SK-N-SH treated with all-trans-retinoic acid at 6 μM for 48 hours (cell line): Measurements from ENCODE around the gene CARD8.

ENCODE experiments used
- ATAC-seq: fragments of 200-7000 bp; cut with Tn5 transposase; 3 replicates; pipeline ENCODE4 v1.9.1; 2020; ENCODE audit warnings: mild to moderate bottlenecking, moderate library complexity
- ARNTL ChIP-seq: fragments of 450-650 bp; formaldehyde crosslinking; IDR thresholded peaks from 2 replicates; pipeline ENCODE4 v1.5.0; 2020; ENCODE audit warnings: low read depth, mild to moderate bottlenecking, moderate library complexity, borderline replicate concordance
- BACH2 ChIP-seq: fragments of 250-450 bp; sonication (Bioruptor Pico); IDR thresholded peaks from 2 replicates; pipeline ENCODE4 v1.9.0; 2021; ENCODE audit warnings: mild to moderate bottlenecking, borderline replicate concordance
- CSDC2 ChIP-seq: fragments of 250-450 bp; sonication (Bioruptor Pico); IDR thresholded peaks from 2 replicates; pipeline ENCODE4 v1.5.0; 2020; ENCODE audit warnings: mild to moderate bottlenecking, moderate library complexity
- ESRRG ChIP-seq: fragments of 250-450 bp; sonication (Bioruptor Pico); IDR thresholded peaks from 2 replicates; pipeline ENCODE4 v1.6.1; 2021; ENCODE audit warnings: mild to moderate bottlenecking
- GLIS3 ChIP-seq: fragments of 250-450 bp; sonication (Bioruptor Pico); IDR thresholded peaks from 2 replicates; pipeline ENCODE4 v1.5.0; 2020; ENCODE audit warnings: mild to moderate bottlenecking, moderate library complexity
- ISL1 ChIP-seq: fragments of 250-450 bp; sonication (Bioruptor Pico); IDR thresholded peaks from 2 replicates; pipeline ENCODE4 v2.1.2; 2022; ENCODE audit warnings: mild to moderate bottlenecking, moderate library complexity
- PPARA ChIP-seq: fragments of 250-450 bp; sonication (Bioruptor Pico); IDR thresholded peaks from 2 replicates; pipeline ENCODE4 v1.5.0; 2020; ENCODE audit warnings: mild to moderate bottlenecking, borderline replicate concordance
- RARB ChIP-seq: fragments of 250-450 bp; sonication (Bioruptor Pico); IDR thresholded peaks from 2 replicates; pipeline ENCODE4 v1.8.0; 2021; ENCODE audit warnings: mild to moderate bottlenecking, moderate library complexity
- SNAI2 ChIP-seq: fragments of 250-450 bp; sonication (Bioruptor Pico); IDR thresholded peaks from 2 replicates; pipeline ENCODE4 v1.5.0; 2020; ENCODE audit warnings: mild to moderate bottlenecking, moderate library complexity
- TCF4 ChIP-seq: fragments of 250-450 bp; sonication (Bioruptor Pico); IDR thresholded peaks from 2 replicates; pipeline ENCODE4 v1.8.0; 2021; ENCODE audit warnings: mild to moderate bottlenecking, moderate library complexity, borderline replicate concordance
- TOX ChIP-seq: fragments of 250-450 bp; sonication (Bioruptor Pico); IDR thresholded peaks from 2 replicates; pipeline ENCODE4 v1.8.0; 2021; ENCODE audit warnings: mild to moderate bottlenecking, moderate library complexity, borderline replicate concordance
- ZC3H10 ChIP-seq: fragments of 250-450 bp; sonication (Bioruptor Pico); IDR thresholded peaks from 2 replicates; pipeline ENCODE4 v1.5.1; 2021; ENCODE audit warnings: mild to moderate bottlenecking, moderate library complexity
- ZFP3 ChIP-seq: fragments of 250-450 bp; sonication (Bioruptor Pico); IDR thresholded peaks from 2 replicates; pipeline ENCODE4 v1.5.0; 2020; ENCODE audit warnings: mild to moderate bottlenecking, moderate library complexity
- ZFP30 ChIP-seq: fragments of 450-650 bp; formaldehyde crosslinking; IDR thresholded peaks from 2 replicates; pipeline ENCODE4 v1.5.0; 2022; ENCODE audit warnings: mild to moderate bottlenecking, moderate library complexity
- ZNF565 ChIP-seq: fragments of 450-650 bp; formaldehyde crosslinking; conservative IDR thresholded peaks from 2 replicates; pipeline ENCODE4 v1.5.0; 2020; ENCODE audit warnings: low read depth, mild to moderate bottlenecking, moderate library complexity
- ZNF70 ChIP-seq: fragments of 450-650 bp; formaldehyde crosslinking; IDR thresholded peaks from 2 replicates; pipeline ENCODE4 v1.5.0; 2020; ENCODE audit warnings: mild to moderate bottlenecking, moderate library complexity
- ZNF8 ChIP-seq: fragments of 450-650 bp; formaldehyde crosslinking; IDR thresholded peaks from 2 replicates; pipeline ENCODE4 v1.5.0; 2020; ENCODE audit warnings: mild to moderate bottlenecking, moderate library complexity
- TF ChIP-seq, protein P1 (sequence below): fragments of 250-450 bp; sonication (Bioruptor Pico); IDR thresholded peaks from 2 replicates; pipeline ENCODE4 v1.5.0; 2020; ENCODE audit warnings: mild to moderate bottlenecking, moderate library complexity
- TF ChIP-seq, protein P2 (sequence below): fragments of 250-450 bp; sonication (Bioruptor Pico); IDR thresholded peaks from 2 replicates; pipeline ENCODE4 v1.8.0; 2020; ENCODE audit warnings: mild to moderate bottlenecking, moderate library complexity, borderline replicate concordance
- TF ChIP-seq, protein P3 (sequence below): fragments of 250-450 bp; sonication (Bioruptor Pico); IDR thresholded peaks from 2 replicates; pipeline ENCODE4 v1.5.1; 2021; ENCODE audit warnings: mild to moderate bottlenecking, moderate library complexity

The CARD8 gene

DNA sequence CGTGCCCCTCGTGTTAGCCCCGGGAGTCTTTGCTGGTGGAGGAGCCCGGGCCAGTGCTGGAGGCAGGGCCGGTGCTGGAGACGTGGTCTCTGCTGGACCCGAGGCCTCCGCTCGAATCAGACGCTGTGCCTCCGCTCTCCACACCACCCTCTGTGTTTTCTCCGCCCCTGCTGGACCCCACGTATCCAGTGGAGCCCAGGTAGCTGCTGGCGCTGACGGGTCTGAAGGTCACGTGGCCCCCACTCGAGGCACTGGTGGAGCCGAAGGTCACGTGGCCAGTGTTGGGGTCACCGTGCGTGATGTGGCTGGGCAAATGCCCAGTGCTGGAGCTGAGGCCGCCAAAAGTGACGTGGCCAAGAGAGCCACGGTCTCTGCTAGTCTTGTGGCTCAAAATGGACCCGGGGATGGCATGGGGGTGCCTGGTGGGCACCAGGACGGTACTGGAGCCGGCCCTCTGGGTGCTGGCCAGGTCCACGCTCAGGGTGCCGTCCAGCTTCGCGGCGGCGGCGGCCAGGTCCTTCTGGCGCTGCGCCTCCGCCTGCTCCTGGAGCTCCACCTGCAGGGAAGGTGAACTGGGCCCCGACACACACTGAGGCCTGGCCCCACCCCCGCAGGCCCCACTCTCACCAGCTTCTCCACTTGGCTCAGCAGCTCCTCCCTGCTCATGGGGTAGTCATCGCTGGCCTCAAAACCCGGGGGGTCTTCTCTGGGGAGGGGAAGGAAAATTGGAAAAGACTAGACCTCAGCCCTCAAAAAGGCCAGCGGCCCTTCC lies 41.4 kb upstream of the CARD8 start (continued):
- TF ChIP-seq, protein P1, sequence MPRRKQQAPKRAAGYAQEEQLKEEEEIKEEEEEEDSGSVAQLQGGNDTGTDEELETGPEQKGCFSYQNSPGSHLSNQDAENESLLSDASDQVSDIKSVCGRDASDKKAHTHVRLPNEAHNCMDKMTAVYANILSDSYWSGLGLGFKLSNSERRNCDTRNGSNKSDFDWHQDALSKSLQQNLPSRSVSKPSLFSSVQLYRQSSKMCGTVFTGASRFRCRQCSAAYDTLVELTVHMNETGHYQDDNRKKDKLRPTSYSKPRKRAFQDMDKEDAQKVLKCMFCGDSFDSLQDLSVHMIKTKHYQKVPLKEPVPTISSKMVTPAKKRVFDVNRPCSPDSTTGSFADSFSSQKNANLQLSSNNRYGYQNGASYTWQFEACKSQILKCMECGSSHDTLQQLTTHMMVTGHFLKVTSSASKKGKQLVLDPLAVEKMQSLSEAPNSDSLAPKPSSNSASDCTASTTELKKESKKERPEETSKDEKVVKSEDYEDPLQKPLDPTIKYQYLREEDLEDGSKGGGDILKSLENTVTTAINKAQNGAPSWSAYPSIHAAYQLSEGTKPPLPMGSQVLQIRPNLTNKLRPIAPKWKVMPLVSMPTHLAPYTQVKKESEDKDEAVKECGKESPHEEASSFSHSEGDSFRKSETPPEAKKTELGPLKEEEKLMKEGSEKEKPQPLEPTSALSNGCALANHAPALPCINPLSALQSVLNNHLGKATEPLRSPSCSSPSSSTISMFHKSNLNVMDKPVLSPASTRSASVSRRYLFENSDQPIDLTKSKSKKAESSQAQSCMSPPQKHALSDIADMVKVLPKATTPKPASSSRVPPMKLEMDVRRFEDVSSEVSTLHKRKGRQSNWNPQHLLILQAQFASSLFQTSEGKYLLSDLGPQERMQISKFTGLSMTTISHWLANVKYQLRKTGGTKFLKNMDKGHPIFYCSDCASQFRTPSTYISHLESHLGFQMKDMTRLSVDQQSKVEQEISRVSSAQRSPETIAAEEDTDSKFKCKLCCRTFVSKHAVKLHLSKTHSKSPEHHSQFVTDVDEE (CRISPR knock-in tag): no peak

DNA sequence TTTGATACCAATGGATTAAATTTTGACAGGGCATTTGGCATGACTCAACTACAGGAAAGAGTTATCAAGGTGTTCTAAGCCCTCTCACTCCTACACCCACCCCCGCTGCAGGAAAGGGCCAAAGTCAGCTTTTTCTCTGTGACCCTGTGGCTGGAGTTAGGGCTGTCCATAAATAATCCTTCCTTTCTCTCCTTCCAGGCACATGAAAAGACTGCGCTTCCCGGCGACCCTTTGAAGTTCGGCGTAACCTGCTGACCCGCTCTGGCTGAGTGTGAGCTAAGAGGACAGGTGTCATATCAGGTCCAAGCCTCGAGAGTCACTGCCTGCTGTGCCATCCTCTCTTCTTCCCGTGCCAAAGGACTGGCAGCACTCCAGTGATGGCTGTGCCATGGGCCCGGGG lies 39.7 kb upstream of the CARD8 start:
- no peak for ATAC-seq
- TF ChIP-seq ZFP30 (CRISPR knock-in tag) (no peak), ZC3H10 (CRISPR knock-in tag) (no peak), TOX (CRISPR knock-in tag) (no peak), ZNF565 (CRISPR knock-in tag) (no peak), ARNTL (CRISPR knock-in tag) (no peak), GLIS3 (CRISPR knock-in tag) (no peak), ISL1 (no peak), ZNF70 (CRISPR knock-in tag) (no peak), CSDC2 (CRISPR knock-in tag) (no peak), RARB (no peak), BACH2 (CRISPR knock-in tag) (no peak), ESRRG (CRISPR knock-in tag) (no peak)
- TF ChIP-seq, protein P2, sequence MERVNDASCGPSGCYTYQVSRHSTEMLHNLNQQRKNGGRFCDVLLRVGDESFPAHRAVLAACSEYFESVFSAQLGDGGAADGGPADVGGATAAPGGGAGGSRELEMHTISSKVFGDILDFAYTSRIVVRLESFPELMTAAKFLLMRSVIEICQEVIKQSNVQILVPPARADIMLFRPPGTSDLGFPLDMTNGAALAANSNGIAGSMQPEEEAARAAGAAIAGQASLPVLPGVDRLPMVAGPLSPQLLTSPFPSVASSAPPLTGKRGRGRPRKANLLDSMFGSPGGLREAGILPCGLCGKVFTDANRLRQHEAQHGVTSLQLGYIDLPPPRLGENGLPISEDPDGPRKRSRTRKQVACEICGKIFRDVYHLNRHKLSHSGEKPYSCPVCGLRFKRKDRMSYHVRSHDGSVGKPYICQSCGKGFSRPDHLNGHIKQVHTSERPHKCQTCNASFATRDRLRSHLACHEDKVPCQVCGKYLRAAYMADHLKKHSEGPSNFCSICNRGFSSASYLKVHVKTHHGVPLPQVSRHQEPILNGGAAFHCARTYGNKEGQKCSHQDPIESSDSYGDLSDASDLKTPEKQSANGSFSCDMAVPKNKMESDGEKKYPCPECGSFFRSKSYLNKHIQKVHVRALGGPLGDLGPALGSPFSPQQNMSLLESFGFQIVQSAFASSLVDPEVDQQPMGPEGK (CRISPR knock-in tag): no peak
- TF ChIP-seq, protein P3, sequence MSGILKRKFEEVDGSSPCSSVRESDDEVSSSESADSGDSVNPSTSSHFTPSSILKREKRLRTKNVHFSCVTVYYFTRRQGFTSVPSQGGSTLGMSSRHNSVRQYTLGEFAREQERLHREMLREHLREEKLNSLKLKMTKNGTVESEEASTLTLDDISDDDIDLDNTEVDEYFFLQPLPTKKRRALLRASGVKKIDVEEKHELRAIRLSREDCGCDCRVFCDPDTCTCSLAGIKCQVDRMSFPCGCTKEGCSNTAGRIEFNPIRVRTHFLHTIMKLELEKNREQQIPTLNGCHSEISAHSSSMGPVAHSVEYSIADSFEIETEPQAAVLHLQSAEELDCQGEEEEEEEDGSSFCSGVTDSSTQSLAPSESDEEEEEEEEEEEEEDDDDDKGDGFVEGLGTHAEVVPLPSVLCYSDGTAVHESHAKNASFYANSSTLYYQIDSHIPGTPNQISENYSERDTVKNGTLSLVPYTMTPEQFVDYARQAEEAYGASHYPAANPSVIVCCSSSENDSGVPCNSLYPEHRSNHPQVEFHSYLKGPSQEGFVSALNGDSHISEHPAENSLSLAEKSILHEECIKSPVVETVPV (CRISPR knock-in tag): no peak
- TF ChIP-seq, protein P1 (CRISPR knock-in tag): no peak

DNA sequence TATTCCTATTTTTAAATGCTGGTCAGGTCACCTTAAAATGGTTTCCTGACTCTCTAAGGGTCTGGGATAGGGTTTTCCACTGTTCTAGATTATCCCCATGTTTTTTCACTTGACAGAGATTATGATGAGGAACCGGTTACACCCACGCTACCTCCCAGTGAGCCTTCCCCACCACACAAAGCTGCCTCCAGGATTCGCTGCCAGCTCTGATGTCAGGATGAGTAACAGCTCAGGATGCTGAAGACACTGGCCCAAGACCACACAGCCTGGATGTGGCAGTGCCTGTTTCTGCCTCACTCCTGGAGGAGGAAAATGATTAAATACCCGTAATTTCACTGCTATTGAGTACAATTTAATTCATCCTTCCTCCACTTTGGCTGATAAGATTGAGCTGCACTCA lies 37.1 kb upstream of the CARD8 start:
- peak; percentile 10; the same call in 1 of the 3 replicates for ATAC-seq
- TF ChIP-seq, protein P1 (CRISPR knock-in tag): no peak
- TF ChIP-seq ARNTL (CRISPR knock-in tag): no peak
- TF ChIP-seq TOX (CRISPR knock-in tag): no peak
- TF ChIP-seq PPARA (CRISPR knock-in tag): no peak
- no peak for TF ChIP-seq ZFP30 (CRISPR knock-in tag)
- no peak for TF ChIP-seq ISL1
- TF ChIP-seq, protein P2 (CRISPR knock-in tag): no peak
- TF ChIP-seq ZFP3 (CRISPR knock-in tag): no peak
- no peak for TF ChIP-seq TCF4
- TF ChIP-seq CSDC2 (CRISPR knock-in tag): no peak
- no peak for TF ChIP-seq ESRRG (CRISPR knock-in tag)
- TF ChIP-seq, protein P3 (CRISPR knock-in tag): no peak
- TF ChIP-seq BACH2 (CRISPR knock-in tag): no peak
- TF ChIP-seq SNAI2 (CRISPR knock-in tag): no peak
- no peak for TF ChIP-seq ZNF70 (CRISPR knock-in tag)
- no peak for TF ChIP-seq ZNF8
- no peak for TF ChIP-seq ZNF565 (CRISPR knock-in tag)
